Measurements from ENCODE around the gene PIP5KL1. TPM values are rescaled to one million over a fixed set of nuclear protein-coding genes. Genes with fewer than 3 reads are reported as not detected.
A peak's percentile ranks its signal among the peaks of the same experiment; 100 is the strongest.

The PIP5KL1 gene
- total RNA-seq, 1 experiment from 2014 or later: 21.9 TPM

- peak overlapping the region; percentile 40 for H3K27ac ChIP-seq
- H3K79me2 ChIP-seq (ENCODE audit: low read depth): peaks cover 94% of the 10 kb centered on the region
- no peaks in the 10 kb centered on the region for H3K36me3 ChIP-seq (ENCODE audit: low read depth)
- H3K4me1 ChIP-seq (replicated peaks; ENCODE audit: insufficient read depth): peaks cover 79% of the 10 kb centered on the region
- H3K9me2 ChIP-seq (ENCODE audit: insufficient read depth): no peaks in the 10 kb centered on the region
- H3K4me3 ChIP-seq: no peak overlapping the region
- peaks cover 17% of the 10 kb centered on the region for H4K20me1 ChIP-seq (ENCODE audit: insufficient read depth)
- no TSS peak for BruUV-seq (replicated peaks)
- intact Hi-C loops (cut with micrococcal nuclease; ENCODE audit: unreplicated experiment): no loop called here
- TF ChIP-seq EZH2 (IDR thresholded peaks at IDR 0.05; ENCODE audit: low read depth): no peak
- TF ChIP-seq, protein P1, sequence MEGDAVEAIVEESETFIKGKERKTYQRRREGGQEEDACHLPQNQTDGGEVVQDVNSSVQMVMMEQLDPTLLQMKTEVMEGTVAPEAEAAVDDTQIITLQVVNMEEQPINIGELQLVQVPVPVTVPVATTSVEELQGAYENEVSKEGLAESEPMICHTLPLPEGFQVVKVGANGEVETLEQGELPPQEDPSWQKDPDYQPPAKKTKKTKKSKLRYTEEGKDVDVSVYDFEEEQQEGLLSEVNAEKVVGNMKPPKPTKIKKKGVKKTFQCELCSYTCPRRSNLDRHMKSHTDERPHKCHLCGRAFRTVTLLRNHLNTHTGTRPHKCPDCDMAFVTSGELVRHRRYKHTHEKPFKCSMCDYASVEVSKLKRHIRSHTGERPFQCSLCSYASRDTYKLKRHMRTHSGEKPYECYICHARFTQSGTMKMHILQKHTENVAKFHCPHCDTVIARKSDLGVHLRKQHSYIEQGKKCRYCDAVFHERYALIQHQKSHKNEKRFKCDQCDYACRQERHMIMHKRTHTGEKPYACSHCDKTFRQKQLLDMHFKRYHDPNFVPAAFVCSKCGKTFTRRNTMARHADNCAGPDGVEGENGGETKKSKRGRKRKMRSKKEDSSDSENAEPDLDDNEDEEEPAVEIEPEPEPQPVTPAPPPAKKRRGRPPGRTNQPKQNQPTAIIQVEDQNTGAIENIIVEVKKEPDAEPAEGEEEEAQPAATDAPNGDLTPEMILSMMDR (conservative IDR thresholded peaks at IDR 0.05): no peak
- no peak for DNase-seq
- H3K4me2 ChIP-seq: peak overlapping the region; percentile 12
- no peaks in the 10 kb centered on the region; the same call in 1 of the 2 replicates for H3K9me3 ChIP-seq (ENCODE audit: insufficient read depth, low read depth)
- peaks cover 54% of the 10 kb centered on the region for H3F3A ChIP-seq (ENCODE audit: insufficient read depth, low read depth)
- ChIA-PET CTCF (no interaction called here), POLR2A (ENCODE audit: unreplicated experiment) (interaction anchor here (0.6 kb wide), 1 partner anchor 75 kb away, joined by 3 read pairs; no protein-coding TSS in a partner anchor)
- H3K27me3 ChIP-seq (ENCODE audit: insufficient read depth, low read depth): no peaks in the 10 kb centered on the region
- H2AFZ ChIP-seq: no peak overlapping the region
These were observed 29.3 kb upstream of the PIP5KL1 start for GRCh38 chr9:127959841-127960409.

- Histone ChIP-seq H3F3A (ENCODE audit: insufficient read depth, low read depth) (peaks cover 49% of the 10 kb centered on the region), H4K20me1 (ENCODE audit: insufficient read depth) (peaks cover 23% of the 10 kb centered on the region), H3K9me2 (ENCODE audit: insufficient read depth) (no peaks in the 10 kb centered on the region), H3K27ac (0 out of 2 replicates have a peak overlapping the region, but pooled peaks have one; percentile 82), H2AFZ (no peak overlapping the region), H3K4me3 (no peak overlapping the region), H3K4me2 (no peak overlapping the region), H3K9me3 (ENCODE audit: insufficient read depth, low read depth) (no peaks in the 10 kb centered on the region; the same call in 1 of the 2 replicates), H3K27me3 (ENCODE audit: insufficient read depth, low read depth) (no peaks in the 10 kb centered on the region), H3K4me1 (replicated peaks; ENCODE audit: insufficient read depth) (peaks cover 79% of the 10 kb centered on the region), H3K79me2 (ENCODE audit: low read depth) (peaks cover 94% of the 10 kb centered on the region), H3K36me3 (ENCODE audit: low read depth) (no peaks in the 10 kb centered on the region)
- no peak for DNase-seq
- POLR2A ChIA-PET (ENCODE audit: unreplicated experiment): no interaction called here
- BruUV-seq (replicated peaks): no TSS peak
- intact Hi-C loops (cut with micrococcal nuclease; ENCODE audit: unreplicated experiment): no loop called here
- TF ChIP-seq EZH2 (IDR thresholded peaks at IDR 0.05; ENCODE audit: low read depth): no peak
- TF ChIP-seq, protein P1 (conservative IDR thresholded peaks at IDR 0.05): no peak
- CTCF ChIA-PET: no interaction called here
These were observed 28.8 kb upstream of the PIP5KL1 start for GRCh38 chr9:127959398-127959797.

GRCh38 chr9:127958728-127959127 is 28.2 kb upstream of the PIP5KL1 start:
- Histone ChIP-seq H3K27me3 (ENCODE audit: insufficient read depth, low read depth) (no peaks in the 10 kb centered on the region), H3K79me2 (ENCODE audit: low read depth) (peaks cover 94% of the 10 kb centered on the region), H3K4me2 (no peak overlapping the region), H4K20me1 (ENCODE audit: insufficient read depth) (peaks cover 29% of the 10 kb centered on the region), H3F3A (ENCODE audit: insufficient read depth, low read depth) (peaks cover 49% of the 10 kb centered on the region), H3K9me3 (ENCODE audit: insufficient read depth, low read depth) (no peaks in the 10 kb centered on the region; the same call in 1 of the 2 replicates), H3K4me3 (no peak overlapping the region), H2AFZ (no peak overlapping the region), H3K36me3 (ENCODE audit: low read depth) (no peaks in the 10 kb centered on the region), H3K27ac (peak overlapping the region; percentile 82), H3K9me2 (ENCODE audit: insufficient read depth) (no peaks in the 10 kb centered on the region), H3K4me1 (replicated peaks; ENCODE audit: insufficient read depth) (peaks cover 82% of the 10 kb centered on the region)
- ChIA-PET POLR2A (ENCODE audit: unreplicated experiment) (no interaction called here), CTCF (no interaction called here)
- TF ChIP-seq, protein P1 (conservative IDR thresholded peaks at IDR 0.05): no peak
- no peak for DNase-seq
- no TSS peak for BruUV-seq (replicated peaks)
- intact Hi-C loops (cut with micrococcal nuclease; ENCODE audit: unreplicated experiment): no loop called here

Measured in PC-9 (cell line).